H1 (cell line): ENCODE data around the gene LOX. TPM values are rescaled to one million over a fixed set of nuclear protein-coding genes. Genes with fewer than 3 reads are reported as not detected.

Source experiments
- ATF2 ChIP-seq: IDR thresholded peaks from 2 replicates; pipeline ENCODE4 v1.6.1; 2012; ENCODE audit warnings: low read length, inconsistent platforms
- polyA plus RNA-seq, 7 experiments: library from polyadenylated mRNA; depleted of rRNA in 3 of 7; stranded (reverse) in 5 of 7; unstranded in 2 of 7; fragments of >200 nt in 5 of 7; fragments of 200-250 nt in 2 of 7; gene quantifications; 1 replicate in 5 of 7; 2 replicates in 1 of 7; 4 replicates in 1 of 7; pipeline versions ENCODE4 v1.2.1 to v1.2.3, GENCODE V29; 2011 to 2013; ENCODE audit warnings: missing spikeins in 2 of 7, mixed read lengths in 2 of 7
- total RNA-seq: library from RNA; stranded (reverse); fragmentation: NEBNext Ultra II Directional; extraction: Animal tissue kit (Norgen Biotek cat#: 25700); gene quantifications from 2 replicates; pipeline ENCODE4 v1.2.1, GENCODE V29; 2021

LOX gene
- total and polyA plus RNA-seq, 2 of the 8 experiments (the other 6 are each of a cell fraction or from before 2014, with no cell fraction given), result 1.1 to 2.2 TPM

GRCh38 chr5:122056913-122057312, 21.1 kb downstream of the LOX start (continued):
- TF ChIP-seq ATF2, result no peak
